ENCODE data around the gene PEX3.

DNA sequence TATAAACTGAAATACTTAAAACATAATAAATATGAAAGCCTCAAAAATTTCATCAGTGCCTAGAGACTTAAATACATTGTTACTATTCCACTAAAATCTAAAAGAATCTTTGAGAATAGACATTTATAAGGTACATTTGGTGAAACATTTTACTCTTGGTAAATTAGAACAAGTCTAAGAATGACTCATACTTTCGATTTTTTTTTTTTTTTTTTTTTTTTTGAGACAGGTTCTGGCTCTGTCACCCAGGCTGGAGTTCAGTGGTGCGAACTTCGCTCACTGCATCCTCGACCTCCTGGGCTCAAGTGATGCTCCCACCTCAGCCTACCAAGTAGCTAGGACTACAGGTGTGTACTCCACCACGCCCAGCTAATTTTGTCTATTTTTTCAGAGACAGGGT is 54.5 kb downstream of the PEX3 start:
- TF ChIP-seq CTCF (IDR thresholded peaks at IDR 0.05) (no peak), EZH2 (IDR thresholded peaks at IDR 0.05; ENCODE audit: borderline replicate concordance, insufficient read depth, low read depth, low read length, poor library complexity, severe bottlenecking) (no peak)
